Caco-2 (cell line): ENCODE measurements around the gene KIFC3. TPM values are rescaled to one million over a fixed set of nuclear protein-coding genes. Genes with fewer than 3 reads are reported as not detected.
A peak's percentile ranks its signal among the peaks of the same experiment; 100 is the strongest.

Experiments
- BruUV-seq: library from RNA; stranded (reverse); fragments of 400-500 nt; replicated peaks from 2 replicates; lab custom pipeline; 2021; lab: Mats Ljungman, UMichigan
- CTCF ChIA-PET: fragments of 300-600 bp; sonication (Branson Sonifier 250); formaldehyde crosslinking; loops from one replicate; lab custom pipeline; 2022; ENCODE audit warnings: antibody characterized with exemption; lab: Charles Lee
- POLR2A ChIA-PET: fragments of 300-600 bp; sonication (Branson Sonifier 250); formaldehyde crosslinking; loops from one replicate; lab custom pipeline; 2022; ENCODE audit warnings: antibody characterized with exemption; lab: Charles Lee
- DNase-seq, 2 experiments: peaks; one replicate each; pipeline versions ENCODE4 v3.0.0 to v3.0.0-alpha.2; 2020 to 2022
- H3K27me3 ChIP-seq: replicated peaks from 2 replicates; pipeline ENCODE4 v1.6.0; 2011; ENCODE audit warnings: low read length; ENCODE audit not compliant: control insufficient read depth, insufficient read depth
- H3K36me3 ChIP-seq: 2 replicates; pipeline ENCODE4 v1.5.1; 2011; ENCODE audit warnings: low read length; ENCODE audit not compliant: control insufficient read depth, insufficient read depth
- H3K4me1 ChIP-seq: fragments of 250-450 bp; sonication (Bioruptor Pico); 2 replicates; pipeline ENCODE4 v1.5.1; 2020; ENCODE audit warnings: mild to moderate bottlenecking
- H3K4me3 ChIP-seq: 2 replicates; pipeline ENCODE4 v1.5.1; 2011; ENCODE audit warnings: low read depth, mild to moderate bottlenecking, control low read depth, low read length
- H3K9me3 ChIP-seq: fragments of 250-450 bp; sonication (Bioruptor Pico); 2 replicates; pipeline ENCODE4 v1.5.1; 2020; ENCODE audit warnings: mild to moderate bottlenecking, moderate library complexity
- H3K27ac Mint-ChIP-seq: one replicate; pipeline ENCODE4 v1.8.0; 2022; ENCODE audit warnings: mixed read lengths; ENCODE audit not compliant: unreplicated experiment
- H3K27me3 Mint-ChIP-seq: one replicate; pipeline ENCODE4 v1.8.0; 2022; ENCODE audit warnings: mixed read lengths; ENCODE audit not compliant: insufficient read depth, unreplicated experiment
- H3K36me3 Mint-ChIP-seq: one replicate; pipeline ENCODE4 v1.8.0; 2022; ENCODE audit warnings: mild to moderate bottlenecking, mixed read lengths; ENCODE audit not compliant: insufficient read depth, unreplicated experiment
- H3K4me1 Mint-ChIP-seq: one replicate; pipeline ENCODE4 v1.8.0; 2022; ENCODE audit warnings: low read depth, mixed read lengths; ENCODE audit not compliant: unreplicated experiment
- H3K4me3 Mint-ChIP-seq: one replicate; pipeline ENCODE4 v1.8.0; 2022; ENCODE audit warnings: mild to moderate bottlenecking, moderate library complexity, mixed read lengths; ENCODE audit not compliant: unreplicated experiment
- H3K9me3 Mint-ChIP-seq: one replicate; pipeline ENCODE4 v1.8.0; 2022; ENCODE audit warnings: mixed read lengths; ENCODE audit not compliant: unreplicated experiment
- intact Hi-C: fragments of 100-400 bp; cut with micrococcal nuclease; formaldehyde crosslinking; loops from one replicate; pipeline ENCODE4 v1.10.0; 2022; ENCODE audit not compliant: unreplicated experiment
- total RNA-seq: library from RNA; stranded (reverse); gene quantifications from 2 replicates; pipeline ENCODE4 v1.2.3, GENCODE V29; 2022
- TF ChIP-seq, protein P1 (sequence below), 2 experiments: fragments of 200-600 bp in 1 of 2; IDR thresholded peaks; 1 replicate in 1 of 2; 2 replicates in 1 of 2; pipeline versions ENCODE4 v1.5.1 to v1.8.0; 2011 to 2022; ENCODE audit warnings: antibody characterized with exemption in 1 of 2, control low read depth in 1 of 2, inconsistent platforms in 1 of 2, low read depth in 1 of 2, low read length in 1 of 2, mild to moderate bottlenecking in 1 of 2, moderate library complexity in 1 of 2; ENCODE audit not compliant: insufficient read depth in 1 of 2, severe bottlenecking in 1 of 2, unreplicated experiment in 1 of 2

Gene KIFC3
- total RNA-seq, 1 experiment from 2014 or later, result 103 TPM

DNA sequence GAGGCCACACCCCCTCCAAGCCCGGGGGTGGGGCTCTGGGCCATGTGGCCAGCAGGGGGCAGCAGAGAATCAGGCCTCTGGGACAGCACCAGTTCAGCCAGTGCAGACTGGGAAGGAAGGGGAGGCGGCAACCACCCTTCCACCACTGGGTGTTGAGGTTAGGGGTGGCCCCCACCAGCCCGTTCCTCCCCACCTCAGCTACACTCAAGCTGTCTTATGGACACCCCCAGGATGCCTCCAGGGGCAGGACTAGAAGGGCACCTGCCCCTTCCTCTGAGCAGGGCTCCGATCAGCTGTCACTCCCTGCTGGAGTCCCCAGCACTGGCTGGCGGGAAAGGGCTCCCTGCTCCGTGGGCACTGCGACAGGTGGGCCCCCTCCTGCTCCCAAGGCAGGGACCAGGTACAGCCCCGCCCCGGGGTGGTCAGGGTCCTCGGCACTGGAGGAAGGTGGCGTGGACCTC, 44.9 kb downstream of the KIFC3 start:
- DNase-seq, result peak; percentile 89 to 97
- ChIA-PET CTCF (interaction anchor here (0.6 to 2.9 kb wide), 4 partner anchors 21 to 157 kb away, joined by 3 to 13 read pairs (median 4); partner anchors contain the start of gene KATNB1), POLR2A (no interaction called here)
- Mint-ChIP-seq H3K27me3 (no peaks in the 10 kb centered on the region), H3K27ac (no peak overlapping the region), H3K9me3 (no peaks in the 10 kb centered on the region), H3K4me3 (no peak overlapping the region), H3K4me1 (peaks cover 20% of the 10 kb centered on the region), H3K36me3 (peaks cover 69% of the 10 kb centered on the region)
- no TSS peak for BruUV-seq
- TF ChIP-seq, protein P1, sequence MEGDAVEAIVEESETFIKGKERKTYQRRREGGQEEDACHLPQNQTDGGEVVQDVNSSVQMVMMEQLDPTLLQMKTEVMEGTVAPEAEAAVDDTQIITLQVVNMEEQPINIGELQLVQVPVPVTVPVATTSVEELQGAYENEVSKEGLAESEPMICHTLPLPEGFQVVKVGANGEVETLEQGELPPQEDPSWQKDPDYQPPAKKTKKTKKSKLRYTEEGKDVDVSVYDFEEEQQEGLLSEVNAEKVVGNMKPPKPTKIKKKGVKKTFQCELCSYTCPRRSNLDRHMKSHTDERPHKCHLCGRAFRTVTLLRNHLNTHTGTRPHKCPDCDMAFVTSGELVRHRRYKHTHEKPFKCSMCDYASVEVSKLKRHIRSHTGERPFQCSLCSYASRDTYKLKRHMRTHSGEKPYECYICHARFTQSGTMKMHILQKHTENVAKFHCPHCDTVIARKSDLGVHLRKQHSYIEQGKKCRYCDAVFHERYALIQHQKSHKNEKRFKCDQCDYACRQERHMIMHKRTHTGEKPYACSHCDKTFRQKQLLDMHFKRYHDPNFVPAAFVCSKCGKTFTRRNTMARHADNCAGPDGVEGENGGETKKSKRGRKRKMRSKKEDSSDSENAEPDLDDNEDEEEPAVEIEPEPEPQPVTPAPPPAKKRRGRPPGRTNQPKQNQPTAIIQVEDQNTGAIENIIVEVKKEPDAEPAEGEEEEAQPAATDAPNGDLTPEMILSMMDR (IDR thresholded peaks at IDR 0.05; ENCODE audit: insufficient read depth in 1 of 2, low read depth in 1 of 2, low read length in 1 of 2, severe bottlenecking in 1 of 2, unreplicated experiment in 1 of 2), result peak; percentile 95 to 99
- Histone ChIP-seq H3K36me3 (peaks cover 3% of the 10 kb centered on the region), H3K4me1 (peaks cover 17% of the 10 kb centered on the region), H3K4me3 (no peak overlapping the region), H3K9me3 (no peaks in the 10 kb centered on the region), H3K27me3 (no peaks in the 10 kb centered on the region)
- intact Hi-C loops, result loop anchor here (1.0 to 5.0 kb wide), 8 partner anchors 23 to 248 kb away; partner anchors contain the start of genes KATNB1 and USB1

DNA sequence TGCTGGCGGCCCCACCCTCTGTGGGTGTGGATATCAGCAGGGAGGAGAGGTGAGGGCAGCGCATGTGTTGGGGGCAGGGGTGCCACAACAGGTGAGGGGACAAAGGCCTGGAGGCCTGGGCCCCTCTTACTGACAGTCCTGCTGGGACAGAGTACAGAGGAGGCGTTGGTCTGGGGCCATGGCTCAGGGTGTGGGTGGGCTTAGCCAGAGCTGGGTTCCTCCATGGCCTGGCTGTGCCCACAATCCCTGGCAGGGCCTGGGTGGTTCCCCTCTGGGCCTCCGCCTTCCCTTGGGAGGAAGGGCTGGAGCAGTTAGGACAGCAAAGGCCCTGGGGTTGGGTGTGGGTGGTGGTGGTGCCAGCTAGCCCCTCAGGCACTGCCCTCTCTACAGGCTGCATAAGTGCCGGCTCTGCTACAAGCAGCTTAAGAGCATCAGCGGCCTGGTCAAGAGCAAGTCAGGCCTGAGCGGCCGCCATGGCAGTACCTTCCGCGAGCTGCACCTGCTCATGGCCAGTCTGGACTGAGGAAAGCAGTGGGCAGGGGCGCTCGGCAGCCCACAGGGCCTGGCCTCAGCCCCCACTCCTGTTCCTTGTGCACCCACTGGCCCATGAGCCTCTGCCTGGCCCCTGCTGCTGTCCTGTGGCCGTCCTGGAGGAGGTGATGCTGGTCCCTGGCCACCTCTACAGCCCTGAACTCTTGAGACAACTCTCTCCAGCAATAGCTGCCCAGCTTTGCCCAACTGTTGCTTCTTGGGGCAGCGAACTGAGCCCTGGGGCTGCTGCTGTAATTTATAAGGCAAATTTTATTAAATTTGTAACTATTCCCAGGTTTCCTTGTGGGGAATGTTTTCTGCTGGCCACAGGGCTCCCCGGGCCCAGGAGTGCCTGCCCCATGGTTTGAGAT, 45.6 kb downstream of the KIFC3 start:
- ChIA-PET CTCF (interaction anchor here (0.7 to 2.9 kb wide), 4 partner anchors 20 to 156 kb away, joined by 3 to 13 read pairs (median 4); no protein-coding TSS in a partner anchor), POLR2A (no interaction called here)
- peak overlapping the region; percentile 4 for H3K27ac Mint-ChIP-seq
- no peaks in the 10 kb centered on the region for H3K9me3 Mint-ChIP-seq
- TF ChIP-seq, protein P1 (IDR thresholded peaks at IDR 0.05; ENCODE audit: insufficient read depth in 1 of 2, low read depth in 1 of 2, low read length in 1 of 2, severe bottlenecking in 1 of 2, unreplicated experiment in 1 of 2), result no peak
- no TSS peak for BruUV-seq
- intact Hi-C loops, result loop anchor here (1.0 to 5.0 kb wide), 8 partner anchors 22 to 249 kb away; partner anchors contain the start of genes KATNB1 and USB1
- DNase-seq, result no peak
- H3K4me1 Mint-ChIP-seq, result peaks cover 20% of the 10 kb centered on the region
- H3K4me1 ChIP-seq, result peaks cover 17% of the 10 kb centered on the region
- no peaks in the 10 kb centered on the region for H3K27me3 Mint-ChIP-seq
- H3K36me3 Mint-ChIP-seq, result peaks cover 62% of the 10 kb centered on the region
- peaks cover 3% of the 10 kb centered on the region for H3K36me3 ChIP-seq
- H3K4me3 Mint-ChIP-seq, result no peak overlapping the region
- H3K9me3 ChIP-seq, result no peaks in the 10 kb centered on the region
- H3K4me3 ChIP-seq, result no peak overlapping the region
- H3K27me3 ChIP-seq, result no peaks in the 10 kb centered on the region

- H3K4me3 ChIP-seq, result no peak overlapping the region
- Mint-ChIP-seq H3K27ac (peak overlapping the region; percentile 4), H3K4me3 (no peak overlapping the region), H3K9me3 (no peaks in the 10 kb centered on the region), H3K27me3 (no peaks in the 10 kb centered on the region), H3K36me3 (peaks cover 58% of the 10 kb centered on the region), H3K4me1 (peaks cover 20% of the 10 kb centered on the region)
- ChIA-PET POLR2A (no interaction called here), CTCF (interaction anchor here (0.6 to 2.9 kb wide), 3 partner anchors 87 to 107 kb away, joined by 3 to 13 read pairs (median 3); no protein-coding TSS in a partner anchor)
- peaks cover 17% of the 10 kb centered on the region for H3K4me1 ChIP-seq
- no peaks in the 10 kb centered on the region for H3K9me3 ChIP-seq
- DNase-seq, result no peak
- TF ChIP-seq, protein P1 (IDR thresholded peaks at IDR 0.05; ENCODE audit: insufficient read depth in 1 of 2, low read depth in 1 of 2, low read length in 1 of 2, severe bottlenecking in 1 of 2, unreplicated experiment in 1 of 2), result no peak
- intact Hi-C loops, result loop anchor here (2.0 to 5.0 kb wide), 3 partner anchors 21 to 136 kb away; partner anchors contain the start of gene KATNB1
- no TSS peak for BruUV-seq
- no peaks in the 10 kb centered on the region for H3K27me3 ChIP-seq
- peaks cover 3% of the 10 kb centered on the region for H3K36me3 ChIP-seq
Observed at GRCh38 chr16:57755726-57756423, 46.4 kb downstream of the KIFC3 start.
